T-helper 2 cell treated with Interferon-gamma antibody and Interleukin-4, amounts not matched to agents 100 ng/mL and 5 ng/mL, for 36 hours (primary cell): ENCODE results near the gene DNAJB1. TPM values are rescaled to one million over a fixed set of nuclear protein-coding genes. Genes with fewer than 3 reads are reported as not detected.
"Not testable (repeated sequence)": the region's sequence is repeated elsewhere in the genome, so short reads cannot be mapped to it uniquely, and the experiment has no call there.

Experiments
- intact Hi-C: fragments of 100-400 bp; cut with micrococcal nuclease; formaldehyde crosslinking; loops from one replicate; pipeline ENCODE4 v1.15.1; 2023
- total RNA-seq: library from RNA; stranded (reverse); gene quantifications from 2 replicates; pipeline ENCODE4 v1.2.3, GENCODE V29; 2022

Gene DNAJB1
- total RNA-seq, 1 donor from 2014 or later: 103 TPM

DNA sequence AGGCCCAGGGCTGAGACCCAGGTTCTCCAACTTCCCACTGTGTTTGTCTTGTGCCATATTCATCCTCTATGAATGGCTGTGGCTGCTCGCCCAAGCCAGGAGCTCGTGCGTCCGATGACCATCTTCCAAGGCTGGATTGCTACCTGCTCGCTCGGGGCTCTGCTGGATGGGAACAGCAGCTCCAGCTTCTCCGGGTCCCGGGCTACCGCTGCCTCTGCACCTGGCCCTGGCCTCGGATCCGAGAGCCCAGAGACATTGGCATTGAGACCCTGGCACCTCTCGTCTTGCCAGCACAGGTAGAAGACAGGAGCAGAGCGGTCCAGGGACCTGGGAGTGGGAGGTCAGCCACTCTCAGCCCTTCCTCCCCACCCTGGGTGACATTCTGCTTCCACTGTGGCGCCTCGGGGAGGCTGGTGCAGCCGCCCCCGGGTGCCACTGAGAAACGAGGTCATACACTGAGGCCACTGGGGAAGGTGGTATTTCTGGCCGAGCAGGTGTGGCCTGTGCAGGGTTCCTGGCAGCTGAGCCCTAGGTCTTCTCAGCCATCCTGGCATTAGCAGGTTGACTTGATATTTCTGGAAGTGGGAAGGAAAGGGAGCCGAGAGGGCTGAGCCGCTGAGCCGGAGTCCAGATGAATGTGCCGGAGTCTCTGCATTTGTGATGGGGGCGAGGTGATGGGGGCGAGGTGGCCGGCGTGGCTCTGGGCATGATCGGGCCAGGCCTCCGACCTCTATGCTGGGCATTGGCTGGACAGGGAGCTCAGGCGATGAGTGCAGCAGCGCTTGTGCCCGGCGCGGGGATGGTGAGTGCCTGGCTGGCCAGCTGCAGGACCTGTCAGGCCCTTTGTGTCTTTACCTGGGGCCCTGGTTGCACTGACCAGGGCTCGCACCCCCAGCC lies 35.1 kb upstream of the DNAJB1 start:
- intact Hi-C loops: loop anchor here (5.0 kb wide), 1 partner anchor 46 kb away; no protein-coding TSS in a partner anchor

DNA sequence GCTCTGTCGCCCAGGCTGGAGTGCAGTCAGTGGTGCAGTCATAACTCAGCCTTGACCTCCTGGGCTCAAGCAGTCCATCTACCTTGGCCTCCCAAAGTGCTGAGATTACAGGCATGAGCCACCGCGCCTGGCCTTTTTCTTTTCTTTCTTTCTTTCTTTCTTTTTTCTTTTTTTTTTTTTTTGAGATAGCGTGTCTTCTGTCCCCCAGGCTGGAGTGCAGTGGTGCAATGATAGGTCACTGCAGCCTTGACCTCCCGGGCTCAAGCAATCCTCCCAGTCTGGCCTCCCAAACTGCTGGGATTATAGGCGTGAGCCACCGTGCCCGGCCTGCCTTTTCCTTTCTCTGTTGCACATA lies 33.8 kb upstream of the DNAJB1 start:
- intact Hi-C loops: loop anchor here (5.0 kb wide), 1 partner anchor 45 kb away; no protein-coding TSS in a partner anchor

DNA sequence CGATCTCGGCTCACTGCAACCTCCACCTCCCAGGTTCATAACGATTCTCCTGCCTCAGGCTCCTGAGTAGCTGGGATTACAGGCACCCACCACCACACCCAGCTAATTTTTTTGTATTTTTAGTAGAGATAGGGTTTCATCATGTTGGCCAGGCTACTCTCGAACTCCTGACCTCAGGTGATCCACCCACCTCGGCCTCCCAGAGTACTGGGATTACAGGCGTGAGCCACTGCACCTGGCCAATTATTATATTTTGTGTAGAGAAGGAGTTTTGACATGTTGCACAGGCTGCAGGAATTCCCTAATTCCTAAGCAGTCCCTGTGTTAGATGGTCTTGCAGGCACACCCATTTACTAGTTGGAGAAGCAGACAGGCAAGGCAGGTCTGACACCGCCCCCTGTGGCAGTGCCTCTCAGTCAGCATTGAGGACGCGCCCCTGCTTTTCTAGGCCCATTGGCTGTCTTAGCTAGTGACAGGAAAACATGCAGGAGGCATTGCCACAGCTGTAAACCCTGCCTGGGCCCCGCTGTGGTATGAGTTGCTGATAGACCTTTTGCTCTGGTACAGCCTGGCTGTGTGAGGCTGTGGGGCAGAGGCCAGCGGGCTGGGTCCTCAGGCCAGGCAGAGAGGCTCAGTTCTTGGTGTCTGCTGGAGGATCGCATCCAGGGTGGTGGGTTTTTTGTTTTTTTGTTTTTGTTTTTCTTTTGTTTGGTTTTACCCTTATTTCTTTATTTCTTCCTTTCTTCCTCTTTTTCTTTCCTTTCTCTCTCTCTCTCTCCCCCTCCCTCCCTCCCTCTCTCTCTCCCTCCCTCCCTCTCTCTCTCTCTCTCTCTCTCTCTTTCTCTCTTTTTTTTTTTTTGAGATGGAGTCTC lies 33.2 kb upstream of the DNAJB1 start:
- intact Hi-C loops: loop anchor here (5.0 kb wide), 1 partner anchor 44 kb away; no protein-coding TSS in a partner anchor

DNA sequence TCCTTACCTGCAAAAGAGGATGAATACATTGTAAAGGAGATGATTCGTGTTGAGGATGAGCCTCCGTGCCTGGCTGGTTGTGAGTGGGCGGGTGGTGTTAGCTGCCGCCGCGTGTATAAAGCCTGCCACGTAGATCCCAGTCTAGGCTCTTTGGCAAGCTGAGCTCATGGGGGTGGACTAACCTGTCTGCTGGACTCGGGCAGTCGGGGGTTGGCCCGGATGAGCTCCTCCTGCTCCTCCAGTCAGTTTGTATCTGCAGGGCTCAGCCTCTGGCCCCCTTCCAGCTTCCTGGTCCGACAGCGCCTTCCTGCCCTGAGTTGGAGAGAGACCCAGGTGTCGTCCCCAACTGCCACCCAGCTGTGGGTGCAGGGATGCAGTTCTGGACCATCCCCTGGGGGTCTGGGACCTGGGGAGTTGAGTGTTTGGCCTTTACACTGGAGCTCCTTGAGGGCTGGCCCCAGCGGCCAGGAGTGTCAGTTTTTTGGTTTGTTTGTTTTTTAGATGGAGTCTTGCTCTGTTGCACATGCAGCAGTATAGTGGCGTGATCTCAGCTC lies 32.1 kb upstream of the DNAJB1 start:
- intact Hi-C loops: loop anchor here (5.0 kb wide), 1 partner anchor 43 kb away; no protein-coding TSS in a partner anchor

DNA sequence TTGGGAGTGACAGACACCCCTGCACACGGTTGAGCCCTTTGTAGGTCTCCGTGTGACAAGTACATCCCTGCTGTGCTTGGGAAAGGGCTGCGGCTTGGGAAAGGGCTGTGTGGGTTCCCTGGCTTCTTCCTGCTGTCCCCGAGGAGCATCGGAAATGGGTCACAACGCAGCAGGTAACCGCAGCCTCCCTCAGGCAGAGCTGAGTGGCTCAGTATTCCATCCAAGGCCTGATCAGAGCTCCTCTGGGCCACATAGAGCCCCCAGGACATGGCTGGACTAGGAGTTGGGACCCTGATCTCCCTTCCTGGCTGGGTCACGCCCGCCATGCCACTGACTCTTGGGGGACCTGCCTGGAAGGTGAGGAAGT lies 27.5 kb upstream of the DNAJB1 start:
- intact Hi-C loops: no loop called here

DNA sequence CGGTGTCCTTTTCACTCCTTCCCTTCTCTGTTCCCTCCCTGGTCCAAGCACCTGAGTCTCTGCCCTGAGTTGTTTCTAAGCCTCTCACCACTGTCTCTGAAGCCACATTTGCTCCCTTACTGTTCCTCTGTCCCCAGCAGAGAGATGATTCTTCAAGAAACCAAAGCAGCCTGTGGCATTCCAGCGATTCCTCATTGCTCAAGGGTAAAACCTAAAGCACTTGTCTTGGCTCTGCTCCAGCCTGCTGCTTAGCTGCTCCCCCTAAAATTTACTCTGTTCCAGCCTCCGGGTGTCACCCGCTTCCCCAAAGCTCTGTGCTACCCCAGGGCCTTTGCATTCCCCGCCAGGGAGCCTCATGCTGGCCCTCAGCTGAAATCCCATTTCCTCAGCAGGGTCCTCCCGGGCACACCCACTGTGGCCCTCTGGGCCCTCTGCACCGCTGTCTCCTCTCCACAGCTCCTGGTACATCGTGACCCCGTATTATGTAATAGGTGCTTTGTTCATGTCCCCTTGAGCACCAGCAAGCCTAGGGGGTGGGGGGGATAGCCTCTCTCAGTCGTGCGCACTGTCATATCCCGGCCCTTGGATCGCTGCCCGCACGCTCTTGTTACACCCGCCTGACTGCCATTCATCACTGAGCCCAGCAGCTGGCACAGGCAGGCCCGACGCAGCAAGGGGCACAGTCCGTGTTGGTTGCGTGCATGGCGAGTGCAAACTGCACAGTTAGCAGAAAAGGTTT lies 26.9 kb upstream of the DNAJB1 start:
- intact Hi-C loops: no loop called here

DNA sequence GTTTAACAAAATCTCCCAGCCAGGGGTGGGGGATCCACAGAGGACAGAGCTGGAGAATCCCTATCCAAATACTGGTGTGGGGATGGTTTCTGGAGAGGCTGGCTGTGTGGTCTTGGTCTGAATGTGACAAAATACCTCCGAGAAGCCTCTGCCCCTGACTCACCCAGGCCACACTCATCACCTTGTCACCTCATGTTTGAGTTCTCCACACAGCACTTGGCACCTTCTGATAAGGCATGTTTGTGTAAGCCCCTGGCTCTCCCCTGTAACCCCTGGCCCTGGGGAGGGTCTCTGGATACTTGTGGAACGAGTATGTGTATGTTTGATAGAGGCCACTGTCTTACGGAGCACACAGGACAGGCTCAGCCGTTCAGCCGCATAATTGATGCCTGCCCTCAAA lies 25.9 kb upstream of the DNAJB1 start:
- intact Hi-C loops: no loop called here

DNA sequence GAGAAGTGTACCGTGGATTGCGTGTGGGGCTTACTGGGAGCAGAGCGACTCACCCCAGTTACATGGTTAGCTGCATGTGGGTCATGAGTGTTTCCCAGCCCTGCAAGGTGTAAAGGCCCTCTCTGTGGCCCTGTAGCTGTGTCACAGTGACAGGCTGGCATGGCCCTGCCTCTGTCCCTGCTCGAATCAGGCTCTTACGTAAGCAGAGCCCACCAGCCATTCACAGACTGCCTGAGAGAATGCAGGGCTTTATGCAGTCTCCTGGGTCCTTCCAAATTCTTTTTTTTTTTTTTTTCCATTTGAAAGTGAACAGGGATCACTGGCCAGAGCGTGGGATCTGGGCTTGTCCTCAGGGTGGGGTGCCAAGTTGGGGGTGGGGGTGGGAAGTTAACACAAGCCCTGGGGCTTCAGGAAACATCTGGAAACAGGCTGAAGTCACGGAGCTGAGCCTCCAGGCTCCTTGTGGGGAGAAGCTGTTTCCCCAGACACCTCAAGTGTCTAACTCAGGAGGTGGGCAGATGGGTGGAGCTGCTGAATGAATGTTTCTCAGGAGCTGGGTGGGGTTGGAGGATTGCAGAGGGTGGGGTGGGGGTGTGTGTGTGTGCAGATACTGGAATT lies 24.6 kb upstream of the DNAJB1 start:
- intact Hi-C loops: no loop called here

DNA sequence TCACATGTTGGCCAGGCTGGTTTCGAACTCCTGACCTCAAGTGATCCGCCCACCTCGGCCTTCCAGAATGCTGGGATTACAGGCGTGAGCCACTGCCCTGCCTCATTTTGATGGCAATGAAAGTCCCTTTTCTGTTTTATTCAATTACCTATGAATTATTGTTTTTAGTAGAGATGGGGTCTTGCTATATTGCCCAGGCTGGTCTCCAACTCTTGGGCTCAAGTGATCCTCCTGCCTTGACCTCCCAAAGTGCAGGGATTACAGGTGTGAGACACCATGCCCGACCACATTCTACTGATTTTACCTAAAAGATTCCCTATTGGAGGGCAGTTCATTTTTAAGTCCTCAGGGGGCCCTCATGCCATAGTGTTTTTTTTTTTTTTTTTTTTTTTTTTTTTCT lies 23.8 kb upstream of the DNAJB1 start:
- intact Hi-C loops: not testable (repeated sequence)

DNA sequence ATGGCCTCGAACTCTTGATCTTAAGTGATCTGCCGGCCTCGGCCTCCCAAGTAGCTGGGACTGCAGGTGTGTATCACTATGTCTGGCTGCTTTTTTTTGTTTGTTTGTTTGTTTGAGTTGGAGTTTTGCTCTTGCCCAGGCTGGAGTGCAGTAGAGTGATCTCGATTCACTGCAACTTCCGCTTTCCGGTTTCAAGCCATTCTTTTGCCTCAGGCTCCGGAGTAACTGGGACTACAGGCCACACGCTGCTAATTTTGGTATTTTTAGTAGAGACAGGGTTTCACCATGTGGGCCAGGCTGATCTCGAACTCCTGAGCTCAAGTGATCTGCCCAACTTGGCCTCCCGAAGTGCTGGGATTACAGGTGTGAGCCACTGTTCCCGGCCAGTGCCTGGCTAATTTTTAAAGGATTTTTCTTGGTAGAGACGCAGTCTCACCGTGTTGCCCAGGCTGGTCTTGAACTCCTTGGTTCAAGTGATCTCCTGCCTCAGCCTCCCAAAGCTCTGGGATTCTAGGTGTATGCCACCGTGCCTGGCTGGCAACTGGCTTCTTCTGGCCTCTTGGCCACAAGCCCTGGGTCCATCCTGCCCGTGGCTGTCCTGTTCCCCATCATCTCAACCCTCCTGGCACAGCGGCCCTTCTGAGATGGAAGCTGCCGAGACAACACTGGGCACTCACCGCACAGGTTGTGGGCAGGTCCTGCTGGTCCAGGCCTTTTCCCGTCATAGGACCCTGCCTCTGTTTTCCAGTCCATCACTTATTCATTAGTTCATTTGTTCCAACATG lies 22.7 kb upstream of the DNAJB1 start:
- intact Hi-C loops: no loop called here

DNA sequence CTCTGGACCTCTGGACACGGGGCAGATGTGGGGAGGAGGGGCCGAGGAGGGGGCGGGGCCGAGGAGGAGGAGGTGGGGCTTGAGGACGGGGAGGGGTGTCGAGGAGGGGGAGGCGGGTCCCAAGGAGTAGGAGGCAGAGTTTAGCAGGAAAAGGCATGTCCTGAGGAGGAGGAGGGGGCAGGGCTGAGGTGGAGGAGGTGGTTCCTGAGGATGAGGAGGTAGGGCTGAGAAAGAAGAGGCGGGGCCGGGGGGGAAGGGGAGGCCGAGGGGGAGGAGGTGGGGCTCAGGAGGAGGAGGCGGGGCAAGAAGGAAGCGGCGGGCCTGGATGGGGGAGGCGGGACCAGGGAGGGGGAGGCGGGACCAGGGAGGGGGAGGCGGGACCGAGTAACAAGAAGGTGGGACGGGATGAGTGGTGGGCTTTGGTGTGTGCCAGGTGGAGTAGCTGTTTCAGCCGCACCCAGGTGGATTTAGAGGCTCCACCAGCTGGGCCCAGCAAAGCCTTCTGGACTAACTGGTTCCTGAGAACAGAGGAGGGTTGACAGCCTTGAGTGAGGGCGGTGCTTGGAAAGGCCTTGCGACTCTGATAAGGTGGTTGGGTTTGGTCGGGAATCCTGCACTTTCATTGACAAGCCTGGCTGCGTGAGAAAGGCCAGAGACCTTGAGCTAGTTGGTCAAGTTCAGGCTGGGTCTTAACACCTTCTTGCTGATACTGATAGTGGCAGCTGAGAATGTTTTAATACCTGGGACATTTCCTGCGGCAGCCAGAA lies 18.9 kb upstream of the DNAJB1 start:
- intact Hi-C loops: no loop called here

DNA sequence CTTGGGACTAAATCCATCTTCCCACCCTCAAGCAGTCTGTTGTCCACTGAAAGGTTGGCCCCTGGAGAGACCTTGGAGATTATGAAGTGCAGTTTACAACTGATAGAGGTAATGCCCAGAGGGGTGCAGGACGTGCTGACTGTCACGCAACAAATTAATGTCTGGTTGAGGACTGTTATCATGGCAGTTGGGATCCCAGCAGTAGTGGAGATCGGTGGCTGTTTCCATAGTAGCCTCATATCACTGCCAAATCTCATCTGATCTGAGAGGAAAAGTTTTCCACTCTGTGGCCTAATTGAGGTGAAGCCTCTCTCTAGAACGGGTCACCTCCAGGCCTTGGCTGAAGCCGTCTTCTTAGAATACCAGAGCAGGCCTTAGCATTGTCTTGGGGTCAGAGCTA lies 15.3 kb upstream of the DNAJB1 start:
- intact Hi-C loops: no loop called here

DNA sequence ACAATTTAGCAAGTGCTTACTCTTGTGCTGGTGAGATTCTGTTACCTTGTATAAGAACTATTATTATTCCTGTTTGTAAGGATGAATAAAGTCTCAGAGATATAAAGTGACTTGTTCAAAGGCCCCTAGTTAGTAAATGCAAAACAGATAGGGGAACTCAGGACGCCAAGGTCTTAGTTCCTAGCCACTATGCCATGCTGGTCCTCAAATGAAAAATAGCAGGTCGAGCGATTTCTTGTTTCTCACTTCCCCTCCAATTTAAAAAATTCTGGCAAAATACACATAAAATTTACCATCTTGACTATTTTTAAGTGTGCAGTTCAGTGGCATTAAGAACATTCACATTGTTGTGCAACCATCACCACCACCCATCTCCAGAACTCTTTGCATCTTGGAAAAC lies 12.3 kb upstream of the DNAJB1 start:
- intact Hi-C loops: no loop called here

DNA sequence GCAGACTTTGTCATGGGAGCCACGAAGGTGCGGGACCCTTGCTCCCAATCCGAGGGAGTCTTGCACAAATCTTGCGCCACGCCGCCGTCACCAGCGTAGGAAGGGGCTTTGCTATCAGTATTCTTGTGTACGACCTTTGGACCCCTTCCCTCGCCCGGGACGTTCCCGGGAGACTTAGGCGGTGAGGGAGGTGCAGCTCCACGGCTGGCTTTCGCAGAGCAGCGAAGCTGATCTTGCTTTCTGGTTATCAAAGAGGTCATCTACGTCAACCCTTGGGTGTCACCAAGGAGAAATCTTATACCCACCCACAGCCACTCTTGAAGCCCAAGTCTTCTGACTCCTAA lies 11.8 kb upstream of the DNAJB1 start:
- intact Hi-C loops: no loop called here

DNA sequence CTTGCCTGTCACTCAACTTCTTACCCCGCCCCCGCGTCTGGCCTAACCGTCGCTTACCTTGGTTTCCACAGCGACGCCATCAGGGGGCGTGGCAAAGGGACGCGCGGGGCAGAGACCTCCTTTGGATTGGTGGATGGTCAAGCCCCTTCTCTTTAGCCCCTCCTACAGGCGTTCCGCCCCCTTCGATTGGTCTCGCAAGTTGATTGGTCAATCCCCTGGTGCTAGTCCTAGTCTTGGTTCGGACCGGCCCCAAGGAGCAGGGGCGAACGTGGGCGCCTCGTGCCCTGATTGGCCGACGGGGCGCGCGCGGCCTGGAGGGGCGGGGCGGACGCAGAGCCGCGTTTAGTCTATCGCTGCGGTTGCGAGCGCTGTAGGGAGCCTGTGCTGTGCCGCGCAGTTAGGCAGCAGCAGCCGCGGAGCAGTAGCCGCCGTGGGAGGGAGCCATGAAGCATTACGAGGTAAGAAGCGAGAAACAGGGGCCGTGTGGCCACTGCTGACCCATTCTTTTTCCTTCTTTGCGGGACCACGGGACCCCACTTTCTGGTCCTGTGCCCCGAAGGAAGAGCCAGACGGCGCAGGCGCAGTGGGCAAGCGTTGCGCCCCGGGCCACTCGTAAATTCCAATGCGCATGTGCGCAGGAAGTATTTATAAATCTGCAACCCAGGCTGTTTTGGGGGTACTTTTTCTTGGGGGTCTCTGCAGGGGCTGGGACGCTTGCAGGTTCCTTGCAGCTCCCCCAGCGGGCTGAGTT lies 11.2 kb upstream of the DNAJB1 start, which contains the start of gene TECR:
Gene TECR, plus strand, starts transcription at position 341 of the 751 bp plus-strand sequence. Its CDS starts 103 bp downstream, at position 444.
- intact Hi-C loops: loop anchor here (1.0 kb wide), 1 partner anchor 11 kb away; the partner anchor contains the start of gene DNAJB1

DNA sequence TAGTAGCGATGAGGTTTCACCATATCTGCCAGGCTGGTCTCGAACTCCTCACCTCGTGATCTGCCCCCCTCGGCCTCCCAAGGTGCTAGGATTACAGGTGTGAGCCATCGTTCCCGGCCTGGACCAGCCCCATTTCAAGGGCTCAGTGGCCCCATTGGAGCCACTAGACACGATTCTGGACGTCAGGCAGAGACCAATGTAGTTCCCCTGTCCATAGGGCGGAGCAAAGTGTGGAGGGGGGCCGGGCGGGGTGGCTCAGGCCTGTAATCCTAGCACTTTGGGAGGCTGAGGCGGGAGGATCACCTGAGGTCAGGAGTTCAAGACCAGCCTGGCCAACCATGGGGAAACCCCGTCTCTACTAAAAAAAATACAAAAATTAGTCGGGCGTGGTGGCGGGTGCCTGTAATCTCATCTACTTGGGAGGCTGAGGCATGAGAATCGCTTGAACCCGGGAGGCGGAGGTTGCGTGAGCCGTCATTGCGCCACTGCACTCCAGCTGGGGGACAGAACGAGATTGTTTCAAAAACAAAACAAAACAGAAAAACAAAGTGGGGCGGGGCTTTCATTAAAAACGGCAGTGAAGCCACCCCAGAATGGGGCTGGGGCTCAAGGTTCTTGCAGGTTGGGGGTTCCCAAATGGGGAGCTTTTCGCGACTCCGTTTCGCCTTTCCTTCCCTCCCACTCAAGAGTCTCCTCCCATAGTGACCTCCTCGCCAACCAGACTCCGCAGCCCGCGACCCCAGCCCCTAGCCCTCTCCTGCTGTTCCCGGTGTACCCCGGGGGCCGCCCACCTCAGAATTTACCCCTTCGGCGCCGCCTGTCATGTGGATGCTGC lies 10.4 kb upstream of the DNAJB1 start:
- intact Hi-C loops: loop anchor here (1.0 kb wide), 1 partner anchor 10 kb away; the partner anchor contains the start of gene DNAJB1

DNA sequence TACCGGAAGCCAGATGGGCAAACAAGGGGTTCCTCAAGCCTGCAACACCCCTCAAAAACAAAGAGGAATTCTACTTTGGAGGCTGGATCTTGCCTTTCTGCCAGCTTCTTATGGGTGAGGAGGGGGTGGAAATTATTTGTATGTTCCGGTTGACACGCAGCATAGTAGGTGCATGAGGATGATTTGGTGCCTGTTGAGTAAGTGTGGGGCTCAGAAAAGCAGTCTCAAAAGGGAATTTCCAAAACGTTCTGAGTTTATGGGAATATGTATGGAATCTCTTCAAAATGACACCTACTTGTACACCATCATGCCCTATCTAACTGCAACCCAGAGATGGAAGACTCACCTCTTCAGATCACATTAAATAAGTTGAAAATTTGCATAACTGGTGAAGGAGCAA lies 8.2 kb upstream of the DNAJB1 start:
- intact Hi-C loops: no loop called here
